Panc1 (cell line): ENCODE data around the gene FRMD4A. TPM values are rescaled to one million over a fixed set of nuclear protein-coding genes. Genes with fewer than 3 reads are reported as not detected.
"Not testable (repeated sequence)": the region's sequence is repeated elsewhere in the genome, so short reads cannot be mapped to it uniquely, and the experiment has no call there.

Source experiments
- ATAC-seq: fragments of 200-7000 bp; cut with Tn5 transposase; 2 replicates; pipeline ENCODE4 v1.9.1; 2020; ENCODE audit warnings: mild to moderate bottlenecking, moderate library complexity
- BruUV-seq: library from RNA; stranded (reverse); fragments of 400-500 nt; replicated peaks from 2 replicates; lab custom pipeline; 2021; lab: Mats Ljungman, UMichigan
- CTCF ChIA-PET: fragments of 300-600 bp; sonication (Branson Sonifier 250); formaldehyde crosslinking; loops from one replicate; lab custom pipeline; 2022; ENCODE audit warnings: antibody characterized with exemption; lab: Charles Lee
- POLR2A ChIA-PET: fragments of 300-600 bp; sonication (Branson Sonifier 250); formaldehyde crosslinking; loops from one replicate; lab custom pipeline; 2022; ENCODE audit warnings: antibody characterized with exemption; lab: Charles Lee
- DNase-seq: peaks from one replicate; pipeline ENCODE4 v3.0.0-alpha.2; 2010; ENCODE audit warnings: low read depth, low spot score
- H3K27ac ChIP-seq: 2 replicates; pipeline ENCODE4 v1.5.1; 2011; ENCODE audit warnings: mild to moderate bottlenecking, low read length, inconsistent platforms
- H3K27me3 ChIP-seq: fragments of 200-500 bp; sonication (Bioruptor generic); 2 replicates; pipeline ENCODE4 v1.6.0; 2014; ENCODE audit warnings: low read length, inconsistent platforms; ENCODE audit not compliant: control insufficient read depth, insufficient read depth
- H3K36me3 ChIP-seq: fragments of 200-500 bp; sonication (Bioruptor generic); 2 replicates; pipeline ENCODE4 v1.5.1; 2014; ENCODE audit warnings: inconsistent platforms, mild to moderate bottlenecking, low read length, moderate library complexity; ENCODE audit not compliant: control insufficient read depth, insufficient read depth
- H3K4me1 ChIP-seq: 2 replicates; pipeline ENCODE4 v1.5.1; 2011; ENCODE audit warnings: inconsistent platforms, mild to moderate bottlenecking, low read length, moderate library complexity; ENCODE audit not compliant: control insufficient read depth, insufficient read depth
- H3K4me3 ChIP-seq, 2 experiments: 2 replicates each; pipeline ENCODE4 v1.5.1; 2011 to 2012; ENCODE audit warnings: low read depth in 2 of 2, low read length in 2 of 2, mild to moderate bottlenecking in 2 of 2, inconsistent platforms in 1 of 2, moderate library complexity in 1 of 2
- H3K9me3 ChIP-seq: fragments of 200-500 bp; sonication (Bioruptor generic); 2 replicates; pipeline ENCODE4 v1.5.1; 2014; ENCODE audit warnings: low read depth, mild to moderate bottlenecking, inconsistent platforms, low read length, moderate library complexity; ENCODE audit not compliant: control insufficient read depth, insufficient read depth
- CTCF ChIP-seq: fragments of 450-650 bp; IDR thresholded peaks from 2 replicates; pipeline ENCODE4 v1.5.1; 2017; ENCODE audit warnings: mild to moderate bottlenecking
- POLR2AphosphoS5 ChIP-seq: IDR thresholded peaks from 2 replicates; pipeline ENCODE4 v1.6.1; 2012; ENCODE audit warnings: mild to moderate bottlenecking, low read depth, low read length, moderate library complexity
- SIN3A ChIP-seq: IDR thresholded peaks from 2 replicates; pipeline ENCODE4 v1.6.1; 2012; ENCODE audit warnings: low read depth, mild to moderate bottlenecking, low read length, moderate library complexity, borderline replicate concordance; ENCODE audit not compliant: insufficient read depth
- TCF7L2 ChIP-seq: IDR thresholded peaks from 2 replicates; pipeline ENCODE4 v1.6.1; 2011; ENCODE audit warnings: mild to moderate bottlenecking, low read depth, low read length, inconsistent platforms
- in situ Hi-C: cut with HindIII; loops from 2 replicates; pipeline ENCODE4 v1.10.0; 2016; ENCODE audit warnings: low sequenced_read_pairs, low pct_unique_long_range_greater_than_20kb
- intact Hi-C: fragments of 100-400 bp; cut with micrococcal nuclease; formaldehyde crosslinking; loops from one replicate; pipeline ENCODE4 v1.10.0; 2022; ENCODE audit not compliant: unreplicated experiment
- total RNA-seq: library from RNA; stranded (reverse); gene quantifications from one replicate; pipeline ENCODE4 v1.2.1, GENCODE V29; 2021; ENCODE audit not compliant: unreplicated experiment
- TF ChIP-seq, protein P1 (sequence below), 2 experiments: IDR thresholded peaks; 2 replicates each; pipeline ENCODE4 v1.6.1; 2011 to 2012; ENCODE audit warnings: low read depth in 2 of 2, control low read depth in 1 of 2, low read length in 1 of 2, mild to moderate bottlenecking in 1 of 2, moderate library complexity in 1 of 2; ENCODE audit not compliant: insufficient read depth in 1 of 2

Gene FRMD4A
- total RNA-seq, 1 experiment from 2014 or later = 7.1 TPM

DNA sequence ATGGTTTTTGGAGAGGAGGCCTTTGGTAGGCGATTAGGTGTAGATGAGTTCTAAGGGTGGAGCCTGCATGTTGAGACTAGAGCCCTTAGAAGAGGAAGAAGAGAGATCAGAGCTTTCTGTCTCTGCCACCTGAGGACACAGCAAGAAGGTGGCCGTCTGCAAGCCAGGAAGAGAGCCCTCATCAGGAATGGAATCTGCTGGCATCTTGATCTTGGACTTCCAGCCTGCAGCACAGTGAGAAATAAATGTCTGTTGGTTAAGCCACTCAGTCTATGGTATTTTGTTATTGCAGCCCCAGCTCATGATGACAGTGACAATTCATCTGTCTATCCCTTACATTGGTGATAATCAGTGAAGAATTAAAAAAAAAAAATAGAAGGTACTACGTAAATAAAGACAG lies 408.8 kb downstream of the FRMD4A start:
- ChIA-PET CTCF (interaction anchor here (0.6 to 0.7 kb wide), 2 partner anchors 50 to 120 kb away, joined by 3 to 9 read pairs; no protein-coding TSS in a partner anchor), POLR2A (no interaction called here)
- no peak for DNase-seq
- TF ChIP-seq TCF7L2 (no peak), POLR2AphosphoS5 (no peak), SIN3A (no peak), CTCF (no peak)
- TF ChIP-seq, protein P1, sequence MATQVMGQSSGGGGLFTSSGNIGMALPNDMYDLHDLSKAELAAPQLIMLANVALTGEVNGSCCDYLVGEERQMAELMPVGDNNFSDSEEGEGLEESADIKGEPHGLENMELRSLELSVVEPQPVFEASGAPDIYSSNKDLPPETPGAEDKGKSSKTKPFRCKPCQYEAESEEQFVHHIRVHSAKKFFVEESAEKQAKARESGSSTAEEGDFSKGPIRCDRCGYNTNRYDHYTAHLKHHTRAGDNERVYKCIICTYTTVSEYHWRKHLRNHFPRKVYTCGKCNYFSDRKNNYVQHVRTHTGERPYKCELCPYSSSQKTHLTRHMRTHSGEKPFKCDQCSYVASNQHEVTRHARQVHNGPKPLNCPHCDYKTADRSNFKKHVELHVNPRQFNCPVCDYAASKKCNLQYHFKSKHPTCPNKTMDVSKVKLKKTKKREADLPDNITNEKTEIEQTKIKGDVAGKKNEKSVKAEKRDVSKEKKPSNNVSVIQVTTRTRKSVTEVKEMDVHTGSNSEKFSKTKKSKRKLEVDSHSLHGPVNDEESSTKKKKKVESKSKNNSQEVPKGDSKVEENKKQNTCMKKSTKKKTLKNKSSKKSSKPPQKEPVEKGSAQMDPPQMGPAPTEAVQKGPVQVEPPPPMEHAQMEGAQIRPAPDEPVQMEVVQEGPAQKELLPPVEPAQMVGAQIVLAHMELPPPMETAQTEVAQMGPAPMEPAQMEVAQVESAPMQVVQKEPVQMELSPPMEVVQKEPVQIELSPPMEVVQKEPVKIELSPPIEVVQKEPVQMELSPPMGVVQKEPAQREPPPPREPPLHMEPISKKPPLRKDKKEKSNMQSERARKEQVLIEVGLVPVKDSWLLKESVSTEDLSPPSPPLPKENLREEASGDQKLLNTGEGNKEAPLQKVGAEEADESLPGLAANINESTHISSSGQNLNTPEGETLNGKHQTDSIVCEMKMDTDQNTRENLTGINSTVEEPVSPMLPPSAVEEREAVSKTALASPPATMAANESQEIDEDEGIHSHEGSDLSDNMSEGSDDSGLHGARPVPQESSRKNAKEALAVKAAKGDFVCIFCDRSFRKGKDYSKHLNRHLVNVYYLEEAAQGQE (IDR thresholded peaks at IDR 0.05; ENCODE audit: insufficient read depth in 1 of 2, low read depth in 2 of 2, low read length in 1 of 2) = no peak
- Histone ChIP-seq H3K27me3 (no peaks in the 10 kb centered on the region), H3K4me1 (no peaks in the 10 kb centered on the region), H3K9me3 (no peaks in the 10 kb centered on the region), H3K27ac (no peak overlapping the region), H3K4me3 (no peak overlapping the region), H3K36me3 (no peaks in the 10 kb centered on the region)
- intact Hi-C loops = no loop called here
- ATAC-seq = no peak
- BruUV-seq = no TSS peak
- in situ Hi-C loops = no loop called here

DNA sequence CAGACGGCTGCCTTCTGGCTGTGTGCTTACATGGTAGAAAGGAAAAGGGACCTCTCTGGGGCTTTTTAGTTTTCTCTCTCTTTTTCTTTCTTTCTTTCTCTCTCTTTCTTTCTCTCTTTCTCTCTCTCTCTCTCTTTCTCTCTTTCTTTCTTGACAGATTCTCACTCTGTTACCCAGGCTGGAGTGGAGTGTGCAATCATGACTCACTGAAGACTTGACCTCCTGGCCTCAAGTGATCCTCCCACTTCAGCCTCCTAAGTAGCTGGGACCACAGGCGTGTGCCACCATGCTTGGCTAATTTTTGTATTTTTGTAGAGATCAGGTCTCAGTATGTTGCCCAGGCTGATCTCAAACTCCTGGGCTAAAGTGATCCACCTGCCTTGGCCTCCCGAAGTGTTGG lies 409.6 kb downstream of the FRMD4A start:
- H3K9me3 ChIP-seq, H3K27me3 ChIP-seq, H3K36me3 ChIP-seq, CTCF ChIA-PET, intact Hi-C loops, DNase-seq, H3K4me3 ChIP-seq, POLR2A ChIA-PET, H3K4me1 ChIP-seq, in situ Hi-C loops, ATAC-seq, BruUV-seq, H3K27ac ChIP-seq: not testable (repeated sequence)

DNA sequence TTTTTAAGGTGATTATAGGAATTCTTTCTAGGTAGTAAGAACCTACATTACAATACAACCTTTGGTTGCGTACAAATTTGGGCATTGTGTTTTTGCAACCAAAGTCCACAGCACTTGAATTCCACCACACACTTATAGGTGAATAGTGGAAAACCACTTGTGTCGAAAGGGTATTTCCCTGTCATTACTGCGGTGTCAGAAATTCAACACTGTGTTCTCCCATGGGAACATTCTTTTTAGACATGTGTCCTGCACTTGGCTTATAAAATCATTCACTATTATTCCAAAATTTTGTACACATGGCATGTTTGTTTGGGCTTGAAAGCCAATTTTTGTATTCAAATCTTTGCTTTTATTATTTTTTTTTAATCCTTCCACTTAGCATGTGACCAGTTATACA lies 410.3 kb downstream of the FRMD4A start:
- no TSS peak for BruUV-seq
- CTCF ChIA-PET = no interaction called here
- H3K4me1 ChIP-seq = no peaks in the 10 kb centered on the region

More for the DNA sequence above, 410.3 kb downstream of the FRMD4A start:
- no peak for TF ChIP-seq TCF7L2
- TF ChIP-seq CTCF = no peak
- TF ChIP-seq, protein P1 (IDR thresholded peaks at IDR 0.05; ENCODE audit: insufficient read depth in 1 of 2, low read depth in 2 of 2, low read length in 1 of 2) = no peak
- TF ChIP-seq SIN3A = no peak
- TF ChIP-seq POLR2AphosphoS5 = no peak
- H3K4me3 ChIP-seq = no peak overlapping the region
- DNase-seq (no peak), ATAC-seq (no peak)
- H3K27ac ChIP-seq = no peak overlapping the region
- in situ Hi-C loops (no loop called here), intact Hi-C loops (no loop called here)
- H3K36me3 ChIP-seq = no peaks in the 10 kb centered on the region
- no peaks in the 10 kb centered on the region for H3K9me3 ChIP-seq
- POLR2A ChIA-PET = no interaction called here
- H3K27me3 ChIP-seq = no peaks in the 10 kb centered on the region
